A673 (cell line): ENCODE measurements around the gene ATP2B2.

Experiments used
- CTCF ChIP-seq: fragments of 300-800, 200-600 bp; sonication (generic); conservative IDR thresholded peaks from 2 replicates; pipeline ENCODE4 v1.5.1; 2017; ENCODE audit warnings: low read depth, mild to moderate bottlenecking, antibody characterized with exemption, low read length, moderate library complexity, mixed read lengths
- EZH2 ChIP-seq: fragments of 200-600 bp; sonication (generic); IDR thresholded peaks from 2 replicates; pipeline ENCODE4 v1.6.1; 2017; ENCODE audit warnings: borderline replicate concordance, low read depth, mild to moderate bottlenecking, mixed read lengths, antibody characterized with exemption, low read length; ENCODE audit not compliant: poor library complexity, severe bottlenecking

- TF ChIP-seq CTCF (no peak), EZH2 (no peak)
These were observed 47.8 kb downstream of the ATP2B2 start for GRCh38 chr3:10457560-10457959.
